COR-L47 (cell line): ENCODE results near the gene KIF26B.
"Not testable (repeated sequence)": the region's sequence is repeated elsewhere in the genome, so short reads cannot be mapped to it uniquely, and the experiment has no call there.

Experiments
- DNase-seq: peaks from one replicate; lab custom pipeline; 2025; lab: John Stamatoyannopoulos, UW

The KIF26B gene

DNA sequence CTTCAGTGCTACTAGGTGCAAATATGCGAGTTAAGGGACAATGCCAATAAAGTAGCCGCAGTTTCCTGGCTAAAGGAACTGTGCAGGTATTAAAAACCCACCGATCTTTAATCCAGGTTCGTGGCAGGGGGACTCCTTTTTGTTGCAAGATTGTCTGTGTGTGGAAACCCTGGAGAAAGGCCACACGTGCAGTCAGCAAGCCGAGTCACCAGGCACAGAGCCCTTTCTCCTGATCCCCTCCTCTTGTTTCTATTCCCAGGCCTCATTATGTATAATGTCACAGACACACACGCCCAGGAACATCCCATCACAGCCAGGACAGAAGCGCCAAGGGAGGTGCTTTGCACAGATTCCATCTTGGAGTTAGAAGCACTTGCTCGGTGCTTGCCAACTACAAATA, 528.9 kb downstream of the KIF26B start:
- no peak for DNase-seq

DNA sequence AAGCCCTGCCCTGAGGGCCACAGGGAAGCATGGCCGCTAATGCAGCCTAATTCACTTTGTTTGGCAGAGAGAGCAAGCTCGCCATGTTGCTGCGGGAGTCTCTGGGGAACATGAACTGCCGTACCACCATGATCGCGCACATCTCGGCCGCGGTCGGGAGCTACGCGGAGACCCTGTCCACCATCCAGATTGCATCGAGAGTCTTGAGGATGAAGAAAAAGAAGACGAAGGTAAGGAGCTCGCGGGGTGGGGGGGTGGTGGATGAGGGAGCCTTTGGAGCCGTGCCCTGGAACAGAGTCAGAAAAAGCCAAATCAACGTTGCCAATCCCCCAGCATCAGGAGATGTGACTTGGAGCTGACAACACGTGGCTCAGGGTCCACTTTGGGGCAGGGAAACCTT, 529.4 kb downstream of the KIF26B start:
- no peak for DNase-seq

DNA sequence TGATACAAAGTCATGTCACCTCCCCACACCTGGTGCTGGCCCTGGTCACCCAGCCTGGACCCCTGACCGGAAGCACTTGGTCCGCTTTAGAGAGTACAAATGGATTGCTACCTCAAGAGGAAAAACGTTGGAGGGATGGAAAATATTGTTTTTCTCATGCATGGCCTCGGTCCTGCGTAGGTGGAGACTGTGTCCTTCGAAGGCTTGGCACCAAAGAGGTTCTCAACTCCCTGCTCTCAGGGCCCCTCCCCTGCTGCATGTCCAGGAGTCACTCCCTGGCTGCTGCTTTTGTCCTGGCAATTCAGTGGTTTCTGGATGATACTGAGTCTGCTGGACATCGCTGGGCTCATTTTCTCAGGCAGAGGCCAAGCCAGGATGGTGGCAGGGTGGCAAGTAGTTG, 529.8 kb downstream of the KIF26B start:
- DNase-seq = no peak

DNA sequence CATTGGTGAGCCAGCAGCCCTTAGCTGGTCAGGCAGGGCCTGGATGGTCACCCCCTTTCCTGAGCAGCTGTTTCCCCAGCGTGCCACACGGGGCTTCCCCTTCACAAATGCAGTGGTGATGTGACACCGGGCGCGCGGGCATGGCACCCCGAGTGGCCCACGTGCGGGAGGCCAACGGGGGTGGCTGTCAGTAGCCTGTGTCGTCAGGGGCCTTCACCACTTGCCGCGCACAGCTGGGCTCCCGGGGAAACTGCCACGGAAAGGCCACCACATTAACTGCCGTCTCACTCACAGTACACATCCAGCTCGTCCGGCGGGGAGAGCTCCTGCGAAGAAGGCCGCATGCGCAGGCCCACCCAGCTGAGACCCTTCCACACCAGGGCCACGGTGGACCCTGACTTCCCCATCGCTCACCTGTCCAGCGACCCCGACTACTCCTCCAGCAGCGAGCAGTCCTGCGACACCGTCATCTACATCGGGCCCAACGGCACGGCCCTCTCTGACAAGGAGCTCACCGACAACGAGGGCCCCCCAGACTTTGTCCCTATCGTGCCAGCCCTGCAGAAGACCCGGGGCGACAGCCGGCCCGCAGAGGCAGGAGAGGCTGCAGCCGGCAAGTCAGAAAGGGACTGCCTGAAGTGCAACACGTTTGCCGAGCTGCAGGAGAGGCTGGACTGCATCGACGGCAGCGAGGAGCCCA, 530.5 kb downstream of the KIF26B start:
- no peak for DNase-seq

DNA sequence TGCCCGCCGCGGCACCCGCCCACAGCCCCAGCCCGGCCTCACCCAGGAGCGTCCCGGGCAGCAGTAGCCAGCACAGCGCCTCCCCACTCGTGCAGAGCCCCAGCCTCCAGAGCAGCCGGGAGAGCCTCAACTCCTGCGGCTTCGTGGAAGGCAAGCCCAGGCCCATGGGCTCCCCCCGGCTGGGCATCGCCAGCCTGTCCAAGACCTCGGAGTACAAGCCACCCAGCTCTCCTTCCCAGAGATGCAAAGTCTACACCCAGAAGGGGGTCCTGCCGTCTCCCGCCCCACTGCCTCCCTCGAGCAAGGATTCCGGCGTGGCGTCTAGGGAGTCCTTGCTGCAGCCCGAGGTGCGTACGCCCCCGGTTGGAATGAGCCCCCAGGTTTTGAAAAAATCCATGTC, 531.2 kb downstream of the KIF26B start:
- DNase-seq = no peak

DNA sequence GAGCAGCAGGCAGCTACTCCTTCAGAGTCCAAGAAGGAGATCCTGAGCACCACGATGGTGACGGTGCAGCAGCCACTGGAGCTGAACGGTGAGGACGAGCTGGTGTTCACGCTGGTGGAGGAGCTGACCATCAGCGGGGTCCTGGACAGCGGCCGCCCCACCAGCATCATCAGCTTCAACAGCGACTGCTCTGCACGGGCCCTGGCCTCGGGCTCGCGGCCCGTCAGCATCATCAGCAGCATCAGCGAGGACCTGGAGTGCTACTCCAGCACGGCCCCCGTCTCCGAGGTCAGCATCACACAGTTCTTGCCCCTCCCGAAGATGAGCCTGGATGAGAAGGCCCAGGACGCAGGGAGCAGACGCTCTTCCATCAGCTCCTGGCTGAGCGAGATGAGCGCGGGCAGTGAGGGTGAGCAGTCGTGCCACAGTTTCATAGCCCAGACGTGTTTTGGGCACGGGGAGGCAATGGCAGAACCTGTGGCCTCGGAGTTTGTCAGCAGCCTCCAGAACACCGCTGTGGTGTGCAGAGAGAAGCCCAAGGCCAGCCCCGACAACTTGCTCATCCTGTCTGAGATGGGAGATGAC, 531.8 kb downstream of the KIF26B start:
- no peak for DNase-seq

DNA sequence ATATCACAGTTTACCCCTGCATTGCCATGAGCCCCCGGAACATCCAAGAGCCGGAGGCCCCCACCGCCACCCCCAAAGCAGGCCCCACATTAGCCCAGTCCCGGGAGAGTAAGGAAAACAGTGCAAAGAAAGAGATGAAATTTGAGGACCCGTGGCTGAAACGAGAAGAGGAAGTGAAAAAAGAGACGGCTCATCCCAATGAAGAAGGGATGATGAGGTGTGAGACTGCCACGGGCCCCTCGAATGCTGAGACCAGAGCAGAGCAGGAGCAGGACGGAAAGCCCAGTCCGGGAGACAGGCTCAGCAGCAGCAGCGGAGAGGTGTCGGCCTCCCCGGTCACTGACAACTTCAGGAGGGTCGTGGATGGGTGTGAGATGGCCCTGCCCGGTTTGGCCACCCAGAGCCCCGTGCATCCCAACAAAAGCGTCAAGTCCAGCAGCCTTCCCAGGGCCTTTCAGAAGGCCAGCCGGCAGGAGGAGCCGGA, 532.4 kb downstream of the KIF26B start:
- DNase-seq = no peak

DNA sequence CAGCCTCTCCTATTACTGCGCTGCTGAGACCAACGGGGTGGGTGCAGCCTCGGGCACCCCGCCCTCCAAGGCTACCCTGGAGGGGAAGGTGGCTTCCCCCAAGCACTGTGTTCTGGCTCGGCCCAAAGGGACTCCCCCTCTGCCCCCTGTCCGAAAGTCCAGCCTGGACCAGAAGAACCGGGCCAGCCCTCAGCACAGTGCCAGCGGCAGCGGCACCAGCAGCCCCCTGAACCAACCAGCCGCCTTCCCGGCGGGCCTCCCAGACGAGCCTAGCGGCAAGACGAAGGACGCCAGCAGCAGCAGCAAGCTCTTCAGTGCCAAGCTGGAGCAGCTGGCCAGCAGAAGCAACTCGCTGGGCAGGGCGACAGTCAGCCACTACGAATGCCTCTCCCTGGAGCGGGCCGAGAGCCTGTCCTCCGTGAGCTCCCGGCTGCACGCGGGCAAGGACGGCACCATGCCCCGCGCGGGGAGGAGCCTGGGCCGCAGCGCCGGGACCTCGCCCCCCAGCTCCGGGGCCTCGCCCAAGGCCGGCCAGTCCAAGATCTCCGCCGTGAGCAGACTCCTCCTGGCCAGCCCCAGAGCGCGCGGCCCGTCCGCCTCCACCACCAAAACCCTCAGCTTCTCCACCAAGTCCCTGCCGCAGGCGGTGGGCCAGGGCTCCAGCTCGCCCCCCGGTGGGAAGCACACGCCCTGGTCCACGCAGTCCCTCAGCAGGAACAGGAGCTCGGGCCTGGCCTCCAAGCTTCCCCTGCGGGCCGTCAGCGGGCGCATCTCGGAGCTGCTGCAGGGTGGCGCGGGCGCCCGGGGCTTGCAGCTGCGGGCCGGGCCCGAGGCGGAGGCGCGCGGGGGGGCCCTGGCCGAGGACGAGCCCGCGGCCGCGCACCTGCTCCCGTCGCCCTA, 533.1 kb downstream of the KIF26B start:
- no peak for DNase-seq

DNA sequence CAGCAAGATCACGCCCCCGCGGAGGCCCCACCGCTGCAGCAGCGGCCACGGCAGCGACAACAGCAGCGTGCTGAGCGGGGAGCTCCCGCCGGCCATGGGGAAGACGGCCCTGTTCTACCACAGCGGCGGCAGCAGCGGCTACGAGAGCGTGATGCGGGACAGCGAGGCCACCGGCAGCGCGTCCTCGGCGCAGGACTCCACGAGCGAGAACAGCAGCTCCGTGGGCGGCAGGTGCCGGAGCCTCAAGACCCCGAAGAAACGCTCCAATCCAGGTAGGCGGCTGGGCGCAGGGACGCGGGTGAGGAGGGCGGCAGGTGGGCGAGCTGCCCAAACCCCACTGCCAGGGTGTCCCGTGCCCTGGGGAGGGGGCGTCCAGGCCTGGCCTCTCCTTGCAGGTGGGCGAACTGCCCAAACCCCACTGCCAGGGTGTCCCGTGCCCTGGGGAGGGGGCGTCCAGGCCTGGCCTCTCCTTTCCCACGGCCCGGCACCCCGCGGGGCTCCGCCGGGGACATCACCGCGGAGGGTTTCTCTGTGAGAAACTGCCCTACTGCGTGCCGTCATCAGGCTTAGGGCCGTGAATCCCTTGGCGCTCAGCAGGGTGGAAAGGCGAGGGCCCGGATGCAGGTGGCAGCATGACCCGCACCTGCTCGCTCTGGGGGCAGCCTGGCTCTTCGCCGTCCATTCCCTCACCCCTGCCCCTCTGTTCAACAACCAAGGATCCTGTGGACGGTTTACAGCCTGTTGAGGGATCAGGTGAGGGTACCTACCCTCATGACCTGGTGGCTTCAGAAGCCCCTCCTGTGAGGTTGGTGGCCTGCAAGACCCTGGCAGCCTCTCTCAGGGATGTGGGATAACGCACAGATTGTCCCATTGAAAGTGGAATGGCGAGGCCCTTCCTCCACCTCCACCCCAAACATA, 534.0 kb downstream of the KIF26B start:
- no peak for DNase-seq

DNA sequence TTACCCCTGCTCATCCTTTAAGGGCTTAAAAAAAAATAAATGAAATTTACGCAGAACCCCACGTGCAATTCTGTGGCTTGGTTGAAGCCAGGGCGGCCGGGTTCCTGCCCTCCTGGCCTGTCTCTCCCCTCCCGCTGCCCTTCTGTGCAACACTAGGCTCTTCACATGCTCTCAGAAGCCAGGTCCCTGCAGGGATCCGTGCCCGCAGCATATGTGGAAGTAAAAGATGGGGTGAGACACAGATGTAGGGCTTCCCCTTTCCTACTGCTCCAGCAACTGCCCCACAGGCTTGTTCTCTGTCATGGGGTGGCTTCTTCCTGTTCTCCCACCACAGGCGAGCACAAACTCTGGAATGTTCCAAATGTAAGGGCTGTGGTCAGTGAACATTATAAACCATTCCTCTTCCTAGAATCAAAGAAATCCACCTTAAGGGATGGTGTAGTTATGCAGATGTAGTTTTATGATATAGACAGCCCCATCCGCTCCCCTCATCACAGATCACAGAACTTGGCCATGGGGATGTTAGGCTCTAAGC, 535.4 kb downstream of the KIF26B start:
- DNase-seq = no peak

DNA sequence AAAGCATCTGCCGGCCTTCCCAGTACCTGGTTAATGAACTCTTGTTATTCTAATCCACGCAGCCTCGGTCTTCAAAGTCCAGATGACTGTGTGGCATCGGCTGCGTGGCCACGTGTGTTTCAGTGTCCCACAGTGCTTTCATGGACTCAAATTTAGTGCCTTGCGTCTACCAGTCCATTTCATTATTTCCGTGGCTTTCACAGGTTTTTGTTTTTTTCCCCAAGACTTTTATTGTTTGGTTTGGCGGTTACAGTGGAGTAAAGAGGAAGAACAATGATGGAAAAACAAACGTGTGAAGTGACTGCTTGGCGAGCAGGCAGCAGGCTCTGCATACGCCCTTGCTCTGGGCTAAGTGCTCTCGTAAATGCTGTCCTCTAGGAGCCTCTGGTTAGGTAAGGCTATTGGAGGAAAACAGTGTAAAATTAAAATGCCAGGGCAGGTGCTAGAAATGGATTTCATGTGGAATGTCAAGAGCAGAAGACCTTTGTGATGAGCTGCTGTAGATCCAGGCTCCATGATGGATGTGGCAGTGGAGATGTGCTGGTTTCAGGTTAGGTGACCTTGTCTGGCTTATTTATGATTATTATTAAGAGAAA, 536.3 kb downstream of the KIF26B start:
- no peak for DNase-seq

DNA sequence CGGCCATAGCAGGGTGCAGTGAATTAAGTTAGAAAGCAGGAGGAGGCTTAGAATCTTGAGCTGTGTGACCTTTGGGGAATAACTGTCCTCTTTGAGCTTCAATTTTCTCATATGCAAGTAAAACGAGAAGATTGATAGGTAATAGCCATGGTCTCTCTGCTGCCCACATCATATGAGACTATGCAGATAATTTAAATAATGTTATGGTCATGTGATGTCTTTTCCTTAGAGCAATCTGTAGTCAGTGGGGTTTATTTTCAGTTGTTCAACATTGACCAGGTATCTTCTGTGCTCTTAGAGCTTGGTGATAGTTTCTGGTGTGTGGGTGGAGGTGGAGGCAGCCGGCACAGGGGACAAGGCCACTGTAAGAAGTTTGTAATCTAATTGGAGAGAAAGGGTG, 537.1 kb downstream of the KIF26B start:
- DNase-seq = no peak

DNA sequence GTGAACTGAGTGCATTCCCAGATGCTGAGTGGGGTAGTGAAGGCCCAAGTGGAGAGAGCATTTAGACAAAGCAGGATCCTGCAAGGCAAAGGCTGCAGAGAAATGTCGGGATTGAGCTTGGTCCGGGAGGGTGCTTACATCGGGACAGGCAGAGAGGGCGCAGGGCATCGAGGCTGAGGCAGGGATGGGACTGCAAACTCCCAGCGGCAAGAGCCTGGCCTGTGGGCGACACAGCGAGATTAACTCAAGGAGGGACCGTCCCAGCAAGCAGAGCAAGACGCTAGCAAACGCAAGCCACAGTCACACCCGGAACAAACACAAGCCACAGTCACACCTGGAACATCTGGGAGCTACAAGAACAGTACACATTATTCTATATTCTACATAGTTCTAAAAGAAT, 537.5 kb downstream of the KIF26B start:
- DNase-seq = no peak

DNA sequence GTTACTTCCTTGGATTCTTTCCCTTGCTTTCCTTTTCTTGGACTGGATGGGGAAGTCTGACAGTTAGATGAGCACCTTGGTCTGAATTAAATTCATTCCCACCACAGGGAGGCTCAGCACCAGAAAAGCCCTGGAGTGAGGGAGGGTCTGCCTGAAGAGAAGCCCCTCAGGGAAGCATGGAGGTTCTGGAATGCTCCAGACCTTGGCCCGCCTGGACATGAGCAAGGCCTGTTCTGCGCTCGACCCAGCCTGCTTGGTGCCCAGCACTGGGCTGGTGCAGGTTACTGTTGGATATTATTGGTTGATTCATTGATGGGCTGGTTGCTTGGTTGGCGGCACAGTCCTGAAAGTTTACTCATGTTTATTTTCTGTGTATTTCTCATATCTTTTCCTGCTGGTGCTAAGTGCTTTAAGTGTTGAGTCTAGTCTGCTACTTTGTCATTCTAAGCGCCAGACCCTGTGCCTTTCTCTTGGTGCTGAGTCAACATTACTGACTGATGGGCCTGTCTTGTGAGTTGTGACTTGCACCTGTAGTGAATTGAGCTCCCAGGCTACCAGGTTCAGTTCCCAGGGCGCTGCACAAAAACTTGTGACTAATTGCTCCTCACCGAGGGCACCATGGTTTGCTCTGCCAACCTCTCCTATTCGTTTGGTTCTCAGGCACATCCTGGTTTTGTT, 538.5 kb downstream of the KIF26B start:
- no peak for DNase-seq

DNA sequence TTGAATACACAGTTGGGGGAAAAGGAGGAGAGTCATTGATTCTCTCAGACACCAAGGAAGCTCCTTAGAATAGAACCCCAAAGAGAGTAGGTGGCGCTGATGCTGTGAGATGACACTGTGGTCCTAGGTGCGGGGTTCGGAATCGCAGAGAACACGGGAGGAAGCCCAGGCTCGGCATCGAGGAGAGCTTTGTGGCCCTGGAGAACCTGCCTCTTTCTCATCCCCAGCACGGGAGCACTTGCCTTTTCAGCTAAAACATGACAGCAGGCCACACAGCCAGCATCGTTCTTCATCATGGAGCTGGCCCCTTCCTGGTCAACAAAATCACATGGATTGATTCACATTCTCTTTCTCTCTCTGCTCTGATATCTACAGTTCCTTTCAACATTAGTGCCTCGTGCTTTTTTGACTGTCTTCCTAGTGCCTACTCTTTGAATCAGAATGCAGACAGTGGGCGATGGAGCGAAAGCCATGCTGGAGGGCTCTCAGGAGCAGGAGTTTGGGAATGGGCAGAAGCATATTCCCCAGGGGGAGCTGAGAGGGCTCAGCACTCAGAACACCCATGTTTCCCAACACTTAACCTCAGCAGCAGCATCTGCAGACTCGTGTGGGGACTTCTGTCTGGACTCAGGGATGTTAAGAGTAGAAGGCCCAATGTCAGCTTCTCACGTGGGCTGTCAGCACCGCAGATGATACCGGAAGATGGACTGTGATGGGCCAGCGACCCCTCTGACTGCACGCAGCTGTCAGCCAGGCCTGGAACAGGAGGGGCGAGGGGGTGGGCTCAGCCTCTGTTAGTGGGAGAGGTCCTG, 539.4 kb downstream of the KIF26B start:
- no peak for DNase-seq

DNA sequence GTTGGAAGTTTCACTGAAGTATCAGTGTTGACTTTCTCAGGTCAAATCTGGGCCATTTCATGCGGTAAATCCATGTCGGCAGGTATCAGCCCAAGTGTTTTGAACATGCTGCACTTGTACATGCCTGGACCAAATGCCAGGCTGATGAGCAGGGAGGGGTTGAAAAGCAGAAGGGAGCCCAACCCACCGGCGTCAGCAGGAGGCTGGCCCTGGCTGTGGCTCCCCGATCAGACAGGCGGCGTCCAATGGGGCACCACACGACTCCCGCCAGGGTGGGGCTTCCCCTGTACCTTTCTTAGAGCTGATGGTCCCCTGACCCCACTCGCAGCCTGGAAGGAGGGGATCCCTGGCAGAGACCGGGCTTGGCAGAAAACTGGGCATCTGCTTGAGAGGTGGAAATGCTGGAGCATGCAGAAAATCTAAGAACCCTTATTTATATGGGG, 540.0 kb downstream of the KIF26B start:
- DNase-seq = no peak

DNA sequence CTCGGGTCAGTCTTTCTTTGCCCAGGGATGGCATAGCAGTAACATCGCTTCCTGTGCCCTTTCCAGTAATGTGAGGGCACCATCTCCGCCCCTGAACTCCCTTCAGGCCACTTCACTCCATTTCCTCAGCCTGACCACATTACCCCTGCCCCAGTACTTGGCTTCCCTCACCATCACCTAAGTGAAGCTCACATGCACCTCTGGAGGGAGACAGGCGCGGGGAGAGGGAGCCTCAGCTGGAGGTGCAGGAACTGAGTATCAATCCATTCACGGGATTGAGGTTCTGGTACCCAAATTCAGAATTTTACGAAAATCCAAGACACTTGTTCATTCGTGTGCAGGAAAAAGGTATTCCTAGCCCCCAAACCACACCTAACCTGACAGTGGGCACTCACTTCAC, 540.4 kb downstream of the KIF26B start:
- no peak for DNase-seq

DNA sequence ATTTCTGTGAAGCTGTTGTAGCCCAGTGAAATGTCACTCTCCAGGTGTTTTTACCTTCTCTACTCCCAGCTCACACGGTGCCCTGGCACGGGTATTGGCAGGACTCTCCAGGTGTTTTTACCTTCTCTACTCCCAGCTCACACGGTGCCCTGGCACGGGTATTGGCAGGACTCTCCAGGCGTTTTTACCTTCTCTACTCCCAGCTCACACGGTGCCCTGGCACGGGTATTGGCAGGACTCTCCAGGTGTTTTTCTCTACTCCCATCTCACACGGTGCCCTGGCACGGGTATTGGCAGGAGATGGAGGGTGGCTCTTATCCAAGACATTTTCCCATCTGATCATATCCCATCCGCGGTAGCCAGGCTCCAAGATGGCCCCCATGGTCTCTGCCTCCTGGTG, 540.9 kb downstream of the KIF26B start:
- not testable (repeated sequence) for DNase-seq

DNA sequence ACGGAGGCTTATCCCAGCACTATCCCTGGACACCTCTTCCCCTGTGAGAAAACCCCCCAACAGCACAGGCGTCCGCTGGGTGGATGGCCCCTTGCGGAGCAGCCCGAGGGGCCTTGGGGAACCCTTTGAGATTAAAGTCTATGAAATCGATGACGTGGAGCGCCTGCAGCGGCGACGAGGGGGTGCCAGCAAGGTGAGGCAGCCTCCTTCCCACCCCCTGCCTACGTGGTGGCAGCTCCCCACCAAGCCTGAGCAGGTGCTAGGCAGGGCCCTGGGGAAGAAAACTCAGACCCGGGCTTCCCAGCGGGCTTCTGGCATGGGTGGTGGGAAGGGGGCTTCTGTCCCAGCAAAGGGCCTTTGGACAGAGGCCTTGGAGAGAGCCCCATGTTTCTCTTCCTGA, 543.3 kb downstream of the KIF26B start:
- DNase-seq = no peak

DNA sequence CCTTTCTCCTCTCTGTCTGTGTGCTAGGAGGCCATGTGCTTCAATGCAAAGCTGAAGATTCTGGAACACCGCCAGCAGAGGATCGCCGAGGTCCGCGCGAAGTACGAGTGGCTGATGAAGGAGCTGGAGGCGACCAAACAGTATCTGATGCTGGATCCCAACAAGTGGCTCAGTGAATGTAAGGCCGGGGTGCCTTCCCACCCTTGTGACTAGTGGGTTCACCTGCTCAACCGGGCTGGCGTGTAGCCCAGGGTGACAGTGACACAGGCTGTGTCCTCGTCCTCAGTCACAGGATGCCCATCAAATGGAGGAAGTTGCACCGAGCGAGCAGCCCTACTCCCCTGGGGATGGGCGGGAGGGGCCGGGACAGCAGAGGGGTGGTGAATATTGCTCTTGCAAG, 544.1 kb downstream of the KIF26B start:
- no peak for DNase-seq
